HCT116 (cell line): ENCODE results near the gene CENPL. TPM values are rescaled to one million over a fixed set of nuclear protein-coding genes. Genes with fewer than 3 reads are reported as not detected.

Experiments
- ATAC-seq: fragments of 200-7000 bp; cut with Tn5 transposase; 2 replicates; pipeline ENCODE4 v1.9.1; 2020; ENCODE audit warnings: mild to moderate bottlenecking, moderate library complexity
- BruUV-seq: library from RNA; stranded (reverse); fragments of 400-500 nt; replicated peaks from 2 replicates; lab custom pipeline; 2021; lab: Mats Ljungman, UMichigan
- CTCF ChIA-PET: fragments of 300-600 bp; sonication (Branson Sonifier 250); formaldehyde crosslinking; loops from one replicate; lab custom pipeline; 2021; ENCODE audit warnings: antibody characterized with exemption; lab: Charles Lee
- POLR2A ChIA-PET: fragments of 300-600, 350-600 bp; sonication (Branson Sonifier 250); formaldehyde crosslinking; loops from one replicate; lab custom pipeline; 2021; ENCODE audit warnings: antibody characterized with exemption; lab: Charles Lee
- RAD21 ChIA-PET, 2 experiments: fragments of 300-600 bp; sonication (Branson Sonifier 250); formaldehyde crosslinking; loops; one replicate each; lab custom pipeline; 2023; ENCODE audit warnings: low total read pairs in 2 of 2; ENCODE audit not compliant: uncharacterized antibody in 2 of 2, unreplicated experiment in 2 of 2, low non-redundant PET in 1 of 2; lab: Charles Lee
- DNase-seq: peaks from one replicate; pipeline ENCODE4 v3.0.0-alpha.2; 2010; ENCODE audit warnings: low read depth, low spot score
- H2AFZ ChIP-seq: fragments of 200-600 bp; shearing (Covaris generic), sonication (generic); 2 replicates; pipeline ENCODE4 v1.6.1; 2017; ENCODE audit warnings: low read depth, mixed run types, mixed read lengths, antibody characterized with exemption, low read length; ENCODE audit not compliant: poor library complexity, severe bottlenecking
- H3K27ac ChIP-seq: 2 replicates; pipeline ENCODE4 v1.5.1; 2012; ENCODE audit warnings: low read depth, low read length
- H3K27me3 ChIP-seq: fragments of 200-600 bp; sonication (generic); 2 replicates; pipeline ENCODE4 v1.6.1; 2016; ENCODE audit warnings: mixed run types, low read length, mixed read lengths; ENCODE audit not compliant: insufficient read depth
- H3K36me3 ChIP-seq, 2 experiments: fragments of 200-500 bp in 1 of 2; fragments of 200-600 bp in 1 of 2; sonication (Bioruptor generic) in 1 of 2; sonication (generic) in 1 of 2; 2 replicates each; pipeline versions ENCODE4 v1.5.1 to v1.6.1; 2014 to 2016; ENCODE audit warnings: low read length in 2 of 2, inconsistent platforms in 1 of 2, mixed read lengths in 1 of 2, mixed run types in 1 of 2; ENCODE audit not compliant: insufficient read depth in 2 of 2, control insufficient read depth in 1 of 2
- H3K4me1 ChIP-seq, 2 experiments: fragments of 200-600 bp in 1 of 2; sonication (generic) in 1 of 2; 2 replicates each; pipeline versions ENCODE4 v1.5.1 to v1.6.1; 2012 to 2017; ENCODE audit warnings: low read length in 2 of 2, inconsistent platforms in 1 of 2, mild to moderate bottlenecking in 1 of 2, mixed read lengths in 1 of 2, mixed run types in 1 of 2, moderate library complexity in 1 of 2; ENCODE audit not compliant: insufficient read depth in 2 of 2, control insufficient read depth in 1 of 2
- H3K4me2 ChIP-seq: fragments of 200-600 bp; sonication (generic); 2 replicates; pipeline ENCODE4 v1.6.1; 2017; ENCODE audit warnings: mixed run types, low read length, mixed read lengths
- H3K4me3 ChIP-seq, 2 experiments: fragments of 200-600 bp in 1 of 2; sonication (generic) in 1 of 2; replicated peaks in 1 of 2; 2 replicates each; pipeline ENCODE4 v1.5.1; 2011 to 2016; ENCODE audit warnings: low read length in 2 of 2, control low read depth in 1 of 2, low read depth in 1 of 2, mild to moderate bottlenecking in 1 of 2, mixed read lengths in 1 of 2, mixed run types in 1 of 2
- H3K79me2 ChIP-seq: fragments of 200-600 bp; sonication (generic); 2 replicates; pipeline ENCODE4 v1.6.1; 2017; ENCODE audit warnings: mild to moderate bottlenecking, mixed run types, low read length, moderate library complexity, mixed read lengths; ENCODE audit not compliant: insufficient read depth
- H3K9ac ChIP-seq: fragments of 200-600 bp; sonication (generic); 2 replicates; pipeline ENCODE4 v1.6.1; 2016; ENCODE audit warnings: low read length, mixed read lengths
- H3K9me2 ChIP-seq: fragments of 200-600 bp; sonication (generic), shearing (Covaris generic); 2 replicates; pipeline ENCODE4 v1.6.1; 2017; ENCODE audit warnings: mixed run types, mild to moderate bottlenecking, moderate library complexity; ENCODE audit not compliant: insufficient read depth
- H3K9me3 ChIP-seq, 2 experiments: fragments of 200-500 bp in 1 of 2; fragments of 200-600 bp in 1 of 2; sonication (Bioruptor generic) in 1 of 2; sonication (generic) in 1 of 2; 2 replicates each; pipeline ENCODE4 v1.6.1; 2014 to 2017; ENCODE audit warnings: low read length in 2 of 2, mixed read lengths in 2 of 2, inconsistent platforms in 1 of 2, low read depth in 1 of 2, mild to moderate bottlenecking in 1 of 2, mixed run types in 1 of 2, moderate library complexity in 1 of 2; ENCODE audit not compliant: control insufficient read depth in 1 of 2, insufficient read depth in 1 of 2
- H4K20me1 ChIP-seq: fragments of 200-600 bp; sonication (generic), shearing (Covaris generic); 2 replicates; pipeline ENCODE4 v1.6.1; 2017; ENCODE audit warnings: mixed run types, mild to moderate bottlenecking, moderate library complexity; ENCODE audit not compliant: insufficient read depth
- CEBPB ChIP-seq: IDR thresholded peaks from 2 replicates; pipeline ENCODE4 v1.6.1; 2012; ENCODE audit warnings: low read depth
- ELF1 ChIP-seq: IDR thresholded peaks from 2 replicates; pipeline ENCODE4 v1.6.1; 2012; ENCODE audit warnings: low read depth, borderline replicate concordance
- EZH2 ChIP-seq: fragments of 200-600 bp; sonication (generic); IDR thresholded peaks from 2 replicates; pipeline ENCODE4 v1.6.1; 2017; ENCODE audit warnings: antibody characterized with exemption, mixed run types
- EZH2phosphoT487 ChIP-seq: fragments of 200-600 bp; IDR thresholded peaks from 2 replicates; pipeline ENCODE4 v1.6.1; 2018; ENCODE audit warnings: antibody characterized with exemption, borderline replicate concordance
- JUND ChIP-seq: IDR thresholded peaks from 2 replicates; pipeline ENCODE4 v1.6.1; 2012
- POLR2AphosphoS5 ChIP-seq: IDR thresholded peaks from 2 replicates; pipeline ENCODE4 v1.6.1; 2011; ENCODE audit warnings: mild to moderate bottlenecking, low read depth, low read length, moderate library complexity
- RAD21 ChIP-seq: IDR thresholded peaks from 2 replicates; pipeline ENCODE4 v1.6.1; 2012; ENCODE audit warnings: low read depth, mild to moderate bottlenecking
- REST ChIP-seq: IDR thresholded peaks from 2 replicates; pipeline ENCODE4 v1.6.1; 2012; ENCODE audit warnings: low read depth
- SP1 ChIP-seq: IDR thresholded peaks from 2 replicates; pipeline ENCODE4 v1.6.1; 2012; ENCODE audit warnings: low read depth
- TCF7L2 ChIP-seq: IDR thresholded peaks from 2 replicates; pipeline ENCODE4 v1.7.0; 2011; ENCODE audit warnings: borderline replicate concordance, inconsistent platforms; ENCODE audit not compliant: insufficient read depth, insufficient read length; ENCODE audit errors: extremely low read depth
- ZNF274 ChIP-seq: fragments of 200-500 bp; sonication (Bioruptor generic); IDR thresholded peaks from 2 replicates; pipeline ENCODE4 v1.6.1; 2014; ENCODE audit warnings: mild to moderate bottlenecking, low read depth, low read length, inconsistent platforms
- intact Hi-C: fragments of 100-400 bp; cut with micrococcal nuclease; formaldehyde crosslinking; loops from 2 replicates; pipeline ENCODE4 v1.10.0; 2022
- total RNA-seq: library from RNA; stranded (reverse); gene quantifications from one replicate; pipeline ENCODE4 v1.2.1, GENCODE V29; 2021; ENCODE audit not compliant: unreplicated experiment

CENPL gene
- total RNA-seq, 1 experiment from 2014 or later = 20.3 TPM

GRCh38 chr1:173861731-173862145, 37.1 kb upstream of the CENPL start:
- Histone ChIP-seq H3K27ac (no peak overlapping the region), H4K20me1 (peaks cover 39% of the 10 kb centered on the region), H3K4me1 (peaks cover 5 to 32% of the 10 kb centered on the region in 2 experiments; a peak in 3 of 4 replicates), H2AFZ (no peak overlapping the region), H3K27me3 (no peaks in the 10 kb centered on the region), H3K36me3 (peaks cover 35 to 36% of the 10 kb centered on the region in 2 experiments), H3K9me3 (no peaks in the 10 kb centered on the region), H3K9ac (no peak overlapping the region), H3K4me3 (no peak overlapping the region), H3K4me2 (no peak overlapping the region), H3K9me2 (no peaks in the 10 kb centered on the region), H3K79me2 (peaks cover 27% of the 10 kb centered on the region)
- POLR2A ChIA-PET = interaction anchor here (0.7 to 2.1 kb wide), 4 partner anchors 14 to 432 kb away, joined by 3 to 5 read pairs (median 3); no protein-coding TSS in a partner anchor
- no TSS peak for BruUV-seq
- intact Hi-C loops = loop anchor here (2.0 to 10.0 kb wide), 2 partner anchors 353 to 431 kb away; no protein-coding TSS in a partner anchor
- TF ChIP-seq EZH2 (no peak), EZH2phosphoT487 (no peak), SP1 (no peak), ZNF274 (no peak), TCF7L2 (no peak), ELF1 (no peak), RAD21 (no peak), CEBPB (no peak), REST (no peak), JUND (no peak), POLR2AphosphoS5 (no peak; the same call in 1 of the 2 replicates)
- RAD21 ChIA-PET = no interaction called here
- no peak for DNase-seq
- peak; percentile 43 for ATAC-seq
- CTCF ChIA-PET = interaction anchor here (1.0 kb wide), 1 partner anchor 356 kb away, joined by 3 read pairs; no protein-coding TSS in a partner anchor
